ENCODE measurements around the gene CRYGC. TPM values are rescaled to one million over a fixed set of nuclear protein-coding genes. Genes with fewer than 3 reads are reported as not detected.

CRYGC gene
- total RNA-seq, 5 donors from 2014 or later (not counting 1 experiment from before 2014, with no cell fraction given), result not detected

DNA sequence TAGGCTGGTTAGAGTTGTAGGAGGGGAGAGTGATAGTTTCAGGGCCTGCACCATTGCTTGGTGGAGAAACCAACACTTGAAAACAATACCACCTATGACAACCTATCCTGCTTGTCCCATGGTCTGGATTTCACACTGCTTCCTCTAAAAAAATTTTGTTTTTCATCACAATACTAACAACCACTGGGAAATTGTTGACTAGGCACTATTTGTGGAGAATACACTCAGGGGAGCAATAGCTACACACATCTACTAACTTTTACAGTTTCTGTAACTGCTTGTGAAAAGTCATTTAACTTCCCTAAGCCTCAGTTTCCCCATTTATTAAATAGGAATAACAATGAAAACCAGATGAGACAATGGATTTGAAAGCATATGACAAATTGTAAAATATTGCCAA, 20.5 kb upstream of the CRYGC start:
- no peaks in the 10 kb centered on the region for H3K9me3 ChIP-seq
- DNase-seq, result no peak

DNA sequence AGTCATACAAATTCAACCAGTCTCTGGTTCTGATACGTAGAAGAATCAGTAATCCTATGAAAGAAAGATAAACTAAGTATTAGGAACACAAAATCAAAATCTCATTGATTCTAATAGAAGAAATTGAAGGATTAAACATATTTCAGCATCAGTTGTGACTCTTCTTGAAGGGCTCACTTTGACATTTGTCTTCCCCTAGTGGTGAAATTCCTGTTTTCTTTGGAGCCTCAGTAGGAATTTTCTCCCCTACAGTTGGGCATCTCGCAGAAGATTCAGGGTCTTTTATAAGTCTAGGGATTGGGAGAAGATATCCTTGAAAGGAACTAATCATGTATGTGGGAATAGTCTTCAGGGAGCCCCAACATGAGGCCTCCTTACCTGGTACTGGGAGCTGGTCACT, 19.2 kb upstream of the CRYGC start:
- peaks cover 0 to 4% of the 10 kb centered on the region in 2 experiments for H3K27me3 ChIP-seq (replicated peaks in 1 of 2; ENCODE audit: control insufficient read depth in 2 of 2, extremely low read depth in 1 of 2, insufficient read depth in 2 of 2, low read length in 1 of 2)
- no peak overlapping the region for H3K27ac Mint-ChIP-seq
- ChIA-PET CTCF (no interaction called here), POLR2A (no interaction called here)
- no peaks in the 10 kb centered on the region for H3K4me1 ChIP-seq (ENCODE audit: control insufficient read depth in 1 of 2, extremely low read depth in 1 of 2, insufficient read depth in 2 of 2, low read length in 2 of 2)
- no CpG with 5 or more reads among the region's 2 CpGs for WGBS (ENCODE audit: insufficient coverage)
- no peaks in the 10 kb centered on the region for H3K36me3 Mint-ChIP-seq
- ATAC-seq (replicated peaks in 1 of 4) (no peak), DNase-seq (no peak)
- no peak overlapping the region for H3K4me3 ChIP-seq (ENCODE audit: control insufficient read depth in 1 of 2, extremely low read depth in 1 of 2, low read length in 1 of 2)
- peaks cover 8 to 15% (median 13%) of the 10 kb centered on the region in 3 donors for H3K9me3 Mint-ChIP-seq
- H3K4me1 Mint-ChIP-seq, result no peaks in the 10 kb centered on the region
- H3K27ac ChIP-seq (ENCODE audit: low read length), result no peak overlapping the region
- H3K4me3 Mint-ChIP-seq, result no peak overlapping the region
- no peaks in the 10 kb centered on the region for H3K36me3 ChIP-seq (ENCODE audit: control insufficient read depth in 2 of 2, extremely low read depth in 1 of 2, insufficient read depth in 1 of 2, low read length in 1 of 2)
- no peaks in the 10 kb centered on the region for H3K9me3 ChIP-seq
- H3K27me3 Mint-ChIP-seq, result peaks cover 6 to 7% of the 10 kb centered on the region in 2 donors

More for the DNA sequence above, 20.5 kb upstream of the CRYGC start:
- H3K27me3 ChIP-seq (replicated peaks in 1 of 2; ENCODE audit: control insufficient read depth in 2 of 2, extremely low read depth in 1 of 2, insufficient read depth in 2 of 2, low read length in 1 of 2), result peaks cover 0 to 4% of the 10 kb centered on the region in 2 experiments
- no peak overlapping the region for H3K27ac ChIP-seq (ENCODE audit: low read length)
- Mint-ChIP-seq H3K27me3 (peaks cover 6 to 7% of the 10 kb centered on the region in 2 donors), H3K27ac (no peak overlapping the region), H3K4me3 (no peak overlapping the region), H3K4me1 (no peaks in the 10 kb centered on the region), H3K36me3 (no peaks in the 10 kb centered on the region), H3K9me3 (peaks cover 8 to 15% (median 13%) of the 10 kb centered on the region in 3 donors)
- no peak overlapping the region for H3K4me3 ChIP-seq (ENCODE audit: control insufficient read depth in 1 of 2, extremely low read depth in 1 of 2, low read length in 1 of 2)
- ChIA-PET CTCF (no interaction called here), POLR2A (no interaction called here)
- no peaks in the 10 kb centered on the region for H3K36me3 ChIP-seq (ENCODE audit: control insufficient read depth in 2 of 2, extremely low read depth in 1 of 2, insufficient read depth in 1 of 2, low read length in 1 of 2)
- no peaks in the 10 kb centered on the region for H3K4me1 ChIP-seq (ENCODE audit: control insufficient read depth in 1 of 2, extremely low read depth in 1 of 2, insufficient read depth in 2 of 2, low read length in 2 of 2)
- no peak for ATAC-seq (replicated peaks in 1 of 4)

DNA sequence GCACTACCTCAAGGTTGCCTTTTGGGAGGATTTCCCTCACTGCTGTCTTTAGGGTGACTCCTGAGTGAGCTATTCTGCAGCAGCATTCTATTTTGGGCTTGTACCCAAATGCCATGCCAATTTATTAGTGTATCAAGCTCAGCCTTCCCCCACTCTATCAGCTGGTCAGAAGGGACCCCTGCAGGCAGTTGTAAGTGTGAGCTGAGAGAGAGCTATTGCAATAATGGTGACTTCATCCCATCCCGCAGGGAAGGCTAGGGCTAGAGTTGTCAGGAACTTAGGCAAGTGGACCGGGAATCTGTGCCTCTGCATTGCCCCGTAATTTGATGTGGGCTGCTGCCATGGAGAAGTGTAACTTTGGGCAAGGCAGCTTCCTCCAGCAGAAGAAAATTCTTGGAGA, 18.1 kb upstream of the CRYGC start:
- Histone ChIP-seq H3K27me3 (replicated peaks in 1 of 2; ENCODE audit: control insufficient read depth in 2 of 2, extremely low read depth in 1 of 2, insufficient read depth in 2 of 2, low read length in 1 of 2) (peaks cover 0 to 4% of the 10 kb centered on the region in 2 experiments), H3K9me3 (no peaks in the 10 kb centered on the region), H3K4me3 (ENCODE audit: control insufficient read depth in 1 of 2, extremely low read depth in 1 of 2, low read length in 1 of 2) (no peak overlapping the region), H3K4me1 (ENCODE audit: control insufficient read depth in 1 of 2, extremely low read depth in 1 of 2, insufficient read depth in 2 of 2, low read length in 2 of 2) (no peaks in the 10 kb centered on the region), H3K36me3 (ENCODE audit: control insufficient read depth in 2 of 2, extremely low read depth in 1 of 2, insufficient read depth in 1 of 2, low read length in 1 of 2) (no peaks in the 10 kb centered on the region), H3K27ac (ENCODE audit: low read length) (no peak overlapping the region)
- no peak for ATAC-seq (replicated peaks in 1 of 4)
- DNase-seq, result no peak
- Mint-ChIP-seq H3K36me3 (no peaks in the 10 kb centered on the region), H3K27me3 (peaks cover 6 to 7% of the 10 kb centered on the region in 2 donors), H3K4me3 (no peak overlapping the region), H3K9me3 (peaks cover 8 to 15% (median 13%) of the 10 kb centered on the region in 3 donors), H3K27ac (no peak overlapping the region), H3K4me1 (no peaks in the 10 kb centered on the region)
- whole genome bisulfite sequencing (ENCODE audit: insufficient coverage), result 88% methylated on average over 3 of the region's 3 CpGs
- ChIA-PET CTCF (interaction anchor here in 1 of 2 donors (0.6 kb wide), 1 partner anchor 11 kb away, joined by 7 read pairs; no protein-coding TSS in a partner anchor), POLR2A (no interaction called here)

DNA sequence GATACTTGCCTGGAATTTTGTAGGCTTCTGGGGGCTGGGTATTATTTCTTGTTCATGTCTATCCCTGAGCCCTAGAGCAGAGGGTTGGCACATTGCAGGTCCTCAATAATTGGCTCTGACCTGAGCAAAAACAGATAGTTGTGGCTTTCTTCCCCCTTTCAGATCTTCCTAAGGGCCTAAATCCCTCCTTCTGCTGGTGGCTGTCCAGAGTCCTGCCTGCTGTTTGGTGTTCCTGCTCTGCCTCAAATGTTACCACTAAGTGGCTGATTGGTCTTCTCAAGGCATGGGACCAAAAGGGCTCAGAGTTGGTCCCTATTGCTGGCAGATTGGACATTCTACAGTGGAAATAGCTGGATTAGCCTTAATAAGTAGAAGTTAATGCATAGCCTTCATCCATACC, 17.4 kb upstream of the CRYGC start:
- Histone ChIP-seq H3K36me3 (ENCODE audit: control insufficient read depth in 2 of 2, extremely low read depth in 1 of 2, insufficient read depth in 1 of 2, low read length in 1 of 2) (no peaks in the 10 kb centered on the region), H3K27ac (ENCODE audit: low read length) (no peak overlapping the region), H3K9me3 (no peaks in the 10 kb centered on the region), H3K27me3 (replicated peaks in 1 of 2; ENCODE audit: control insufficient read depth in 2 of 2, extremely low read depth in 1 of 2, insufficient read depth in 2 of 2, low read length in 1 of 2) (peaks cover 0 to 4% of the 10 kb centered on the region in 2 experiments), H3K4me1 (ENCODE audit: control insufficient read depth in 1 of 2, extremely low read depth in 1 of 2, insufficient read depth in 2 of 2, low read length in 2 of 2) (no peaks in the 10 kb centered on the region), H3K4me3 (ENCODE audit: control insufficient read depth in 1 of 2, extremely low read depth in 1 of 2, low read length in 1 of 2) (no peak overlapping the region)
- ChIA-PET CTCF (interaction anchor here (0.7 kb wide), 2 partner anchors 180 to 366 kb away, joined by 4 to 5 read pairs; no protein-coding TSS in a partner anchor), POLR2A (no interaction called here)
- DNase-seq (no peak), ATAC-seq (replicated peaks in 1 of 4) (no peak)
- H3K4me1 Mint-ChIP-seq, result no peaks in the 10 kb centered on the region
- H3K27ac Mint-ChIP-seq, result no peak overlapping the region
- H3K4me3 Mint-ChIP-seq, result no peak overlapping the region
- peaks cover 6 to 7% of the 10 kb centered on the region in 2 donors for H3K27me3 Mint-ChIP-seq
- H3K9me3 Mint-ChIP-seq, result peaks cover 8 to 14% (median 13%) of the 10 kb centered on the region in 3 donors
- H3K36me3 Mint-ChIP-seq, result no peaks in the 10 kb centered on the region

DNA sequence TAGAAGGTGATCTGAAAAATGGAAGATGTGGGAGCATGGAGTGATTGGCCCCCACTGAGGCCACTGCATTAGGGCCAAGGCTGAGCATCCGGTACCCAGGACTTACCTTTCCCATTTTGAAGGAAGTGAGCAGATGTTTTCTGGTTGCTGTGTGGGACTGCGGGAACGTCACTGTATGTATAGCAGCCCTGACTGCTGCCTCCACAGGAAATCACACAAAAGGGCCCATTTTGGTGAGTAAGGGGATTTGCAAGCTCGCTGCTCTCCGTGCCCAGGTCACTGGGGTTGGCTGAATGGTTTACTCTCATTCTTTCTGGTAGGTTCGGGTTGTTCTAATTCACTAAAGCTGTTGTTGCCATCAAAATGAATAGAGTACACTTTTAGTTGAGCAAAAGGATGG, 16.4 kb upstream of the CRYGC start, which contains the start of gene CRYGB:
TSS of gene CRYGB (minus strand) at position 153 of the 400 bp plus-strand sequence. CDS start at position 115, 38 bp downstream.
- ChIA-PET CTCF (interaction anchor here in 1 of 2 donors (0.6 to 0.7 kb wide), 3 partner anchors 365 to 1756 kb away, joined by 4 to 5 read pairs (median 5); no protein-coding TSS in a partner anchor), POLR2A (no interaction called here)
- H3K36me3 Mint-ChIP-seq, result no peaks in the 10 kb centered on the region
- H3K27ac Mint-ChIP-seq, result no peak within 1 kb of the TSS
- no peak within 1 kb of the TSS for H3K4me3 Mint-ChIP-seq
- H3K4me3 ChIP-seq (ENCODE audit: control insufficient read depth in 1 of 2, extremely low read depth in 1 of 2, low read length in 1 of 2), result no peak within 1 kb of the TSS
- H3K27me3 ChIP-seq (replicated peaks in 1 of 2; ENCODE audit: control insufficient read depth in 2 of 2, extremely low read depth in 1 of 2, insufficient read depth in 2 of 2, low read length in 1 of 2), result peaks cover 0 to 4% of the 10 kb centered on the region in 2 experiments
- peaks cover 7% of the 10 kb centered on the region in 3 donors for H3K9me3 Mint-ChIP-seq
- peaks cover 6 to 7% of the 10 kb centered on the region in 2 donors for H3K27me3 Mint-ChIP-seq
- no peaks in the 10 kb centered on the region for H3K36me3 ChIP-seq (ENCODE audit: control insufficient read depth in 2 of 2, extremely low read depth in 1 of 2, insufficient read depth in 1 of 2, low read length in 1 of 2)
- 79% methylated on average over 6 of the region's 6 CpGs for WGBS (ENCODE audit: insufficient coverage)
- DNase-seq (no peak), ATAC-seq (replicated peaks in 1 of 4) (no peak)
- H3K4me1 ChIP-seq (ENCODE audit: control insufficient read depth in 1 of 2, extremely low read depth in 1 of 2, insufficient read depth in 2 of 2, low read length in 2 of 2), result no peaks in the 10 kb centered on the region
- no peaks in the 10 kb centered on the region for H3K9me3 ChIP-seq
- H3K4me1 Mint-ChIP-seq, result no peaks in the 10 kb centered on the region
- no peak within 1 kb of the TSS for H3K27ac ChIP-seq (ENCODE audit: low read length)

DNA sequence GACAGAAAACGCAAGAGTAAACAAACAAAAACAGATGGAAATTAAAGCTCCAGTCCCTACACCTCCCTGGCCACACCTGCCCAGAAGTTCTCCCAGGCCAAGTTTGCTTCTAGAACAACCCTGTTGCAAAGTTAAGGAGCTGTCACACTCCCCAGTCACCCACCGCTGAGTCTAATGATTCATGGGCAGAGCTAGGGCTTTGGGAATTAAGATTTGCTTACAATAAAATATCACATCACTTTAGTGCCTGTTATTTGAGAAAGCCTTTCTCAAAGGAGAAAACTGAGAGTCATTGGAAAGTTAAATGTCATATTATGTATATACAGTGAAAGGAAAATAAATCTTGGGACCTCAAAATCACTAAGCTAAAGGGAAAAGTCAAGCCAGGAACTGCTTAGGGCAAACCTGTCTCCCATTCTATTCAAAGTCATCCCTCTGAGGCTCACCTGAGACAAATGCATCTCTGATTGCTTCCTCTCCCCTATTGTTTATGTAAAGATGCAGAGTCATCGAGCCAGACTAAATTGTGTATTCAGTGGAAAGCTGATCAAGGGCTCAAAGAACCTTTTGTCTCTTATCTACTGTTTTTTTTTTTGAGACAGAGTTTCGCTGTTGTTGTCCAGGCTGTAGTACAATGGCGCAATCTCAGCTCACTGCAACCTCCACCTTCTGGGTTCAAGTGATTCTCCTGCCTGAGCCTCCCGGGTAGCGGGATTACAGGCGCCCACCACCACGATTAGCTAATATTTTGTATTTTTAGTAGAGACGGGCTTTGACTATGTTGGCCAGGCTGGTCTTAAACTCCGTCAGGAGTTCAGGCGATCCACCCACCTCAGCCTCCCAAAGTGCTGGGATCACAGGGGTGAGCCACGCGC, 13.5 kb upstream of the CRYGC start:
- peaks cover 0 to 4% of the 10 kb centered on the region in 2 experiments for H3K27me3 ChIP-seq (replicated peaks in 1 of 2; ENCODE audit: control insufficient read depth in 2 of 2, extremely low read depth in 1 of 2, insufficient read depth in 2 of 2, low read length in 1 of 2)
- Mint-ChIP-seq H3K36me3 (no peaks in the 10 kb centered on the region), H3K27me3 (peaks cover 1 to 6% of the 10 kb centered on the region in 2 donors), H3K27ac (no peak overlapping the region), H3K4me1 (no peaks in the 10 kb centered on the region), H3K9me3 (peaks cover 0 to 2% (median 0%) of the 10 kb centered on the region in 3 donors), H3K4me3 (no peak overlapping the region)
- H3K27ac ChIP-seq (ENCODE audit: low read length), result no peak overlapping the region
- no peak overlapping the region for H3K4me3 ChIP-seq (ENCODE audit: control insufficient read depth in 1 of 2, extremely low read depth in 1 of 2, low read length in 1 of 2)
- ATAC-seq (replicated peaks in 1 of 4) (no peak), DNase-seq (no peak)
- no peaks in the 10 kb centered on the region for H3K9me3 ChIP-seq
- H3K36me3 ChIP-seq (ENCODE audit: control insufficient read depth in 2 of 2, extremely low read depth in 1 of 2, insufficient read depth in 1 of 2, low read length in 1 of 2), result no peaks in the 10 kb centered on the region
- CTCF ChIA-PET, result no interaction called here
- WGBS (ENCODE audit: insufficient coverage), result 68% methylated on average over 4 of the region's 14 CpGs
- POLR2A ChIA-PET, result no interaction called here
- H3K4me1 ChIP-seq (ENCODE audit: control insufficient read depth in 1 of 2, extremely low read depth in 1 of 2, insufficient read depth in 2 of 2, low read length in 2 of 2), result no peaks in the 10 kb centered on the region
